HL-60 (cell line): Measurements from ENCODE around the gene DENND4C.
"Not testable (repeated sequence)": the region's sequence is repeated elsewhere in the genome, so short reads cannot be mapped to it uniquely, and the experiment has no call there.

ENCODE experiments used
- CTCF ChIP-seq: IDR thresholded peaks from one replicate; pipeline ENCODE4 v1.5.1; 2011; ENCODE audit warnings: low read length, control low read depth, inconsistent platforms; ENCODE audit not compliant: insufficient read depth
- GABPA ChIP-seq: IDR thresholded peaks from 2 replicates; pipeline ENCODE4 v1.6.1; 2012; ENCODE audit warnings: low read depth
- POLR2AphosphoS5 ChIP-seq: IDR thresholded peaks from 2 replicates; pipeline ENCODE4 v1.6.1; 2012; ENCODE audit warnings: low read depth
- REST ChIP-seq: IDR thresholded peaks from 2 replicates; pipeline ENCODE4 v1.6.1; 2012; ENCODE audit warnings: low read depth; ENCODE audit not compliant: insufficient replicate concordance
- SPI1 ChIP-seq: IDR thresholded peaks from 2 replicates; pipeline ENCODE4 v1.6.1; 2012; ENCODE audit warnings: low read depth, mild to moderate bottlenecking, borderline replicate concordance

GRCh38 chr9:19259665-19260255, 29.3 kb downstream of the DENND4C start:
- not testable (repeated sequence) for TF ChIP-seq POLR2AphosphoS5, CTCF, REST, SPI1, GABPA
